ENCODE results near the gene NOC4L. TPM values are rescaled to one million over a fixed set of nuclear protein-coding genes. Genes with fewer than 3 reads are reported as not detected.

Gene NOC4L
- total and polyA plus RNA-seq, 2 donors (not counting 3 experiments of a cell fraction or from before 2014, with no cell fraction given) = 19.4 to 29.4 TPM

DNA sequence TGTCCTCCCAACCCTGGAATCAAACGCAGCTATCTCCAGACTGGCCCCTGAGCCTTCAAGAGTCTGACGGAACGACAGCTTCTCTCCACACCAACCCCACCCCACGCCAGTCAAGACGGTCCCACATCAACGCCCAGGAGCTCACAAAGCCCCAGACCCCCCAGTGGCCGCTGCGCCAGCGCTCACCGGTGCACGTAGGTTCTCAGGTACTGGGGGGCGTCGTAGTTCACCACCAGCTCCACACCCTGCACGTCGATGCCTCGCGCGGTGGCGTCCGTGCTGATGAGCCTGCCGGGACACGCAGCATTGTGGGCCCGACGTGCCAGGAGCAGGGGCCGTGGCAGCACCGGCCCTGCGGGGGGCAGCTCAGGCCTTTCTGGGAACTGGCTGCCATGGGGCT lies 4.3 kb upstream of the NOC4L start:
- DNase-seq (ENCODE audit: low read depth, low spot score) (no peak), FAIRE-seq (no peak)
- H3K9ac ChIP-seq (replicated peaks; ENCODE audit: extremely low read depth, insufficient read depth, low read length) = no peak overlapping the region
- no peak overlapping the region for H3K4me3 ChIP-seq (replicated peaks in 1 of 3; ENCODE audit: insufficient read depth in 1 of 3, low read depth in 1 of 3, low read length in 3 of 3)
- no peak overlapping the region for H3K27ac ChIP-seq (ENCODE audit: insufficient read depth, low read depth, low read length)
- H3K36me3 ChIP-seq (ENCODE audit: control insufficient read depth in 2 of 2, extremely low read depth in 1 of 2, insufficient read depth in 2 of 2, low read length in 2 of 2) = peaks cover 8 to 32% of the 10 kb centered on the region in 2 experiments
- dilution Hi-C loops (cut with MboI; ENCODE audit: extremely low pct_ligation_motif_present, low sequenced_read_pairs) (no loop called here), intact Hi-C loops (cut with micrococcal nuclease) (no loop called here)
- H2AFZ ChIP-seq (ENCODE audit: low read depth, low read length) = no peak overlapping the region
- no peaks in the 10 kb centered on the region for H4K20me1 ChIP-seq (replicated peaks; ENCODE audit: control insufficient read depth, extremely low read depth, insufficient read depth, low read length)
- peaks cover 9% of the 10 kb centered on the region for H3K4me1 ChIP-seq (ENCODE audit: control insufficient read depth, extremely low read depth, insufficient read depth, low read length)
- ChIA-PET CTCF (interaction anchor here (1.7 kb wide), 1 partner anchor 14 kb away, joined by 4 read pairs; no protein-coding TSS in a partner anchor), POLR2A (no interaction called here)
- H3K9me1 ChIP-seq (replicated peaks; ENCODE audit: control insufficient read depth, extremely low read depth, insufficient read depth, low read length) = no peaks in the 10 kb centered on the region
- H3K4me2 ChIP-seq (ENCODE audit: insufficient read depth, low read length) = no peak overlapping the region
- TF ChIP-seq EZH2 (IDR thresholded peaks at IDR 0.05; ENCODE audit: borderline replicate concordance, low read depth, low read length, severe bottlenecking) (no peak), POLR2AphosphoS5 (IDR thresholded peaks at IDR 0.05; ENCODE audit: insufficient read depth, low read depth, low read length) (no peak), JUN (IDR thresholded peaks at IDR 0.05; ENCODE audit: borderline replicate concordance, insufficient read depth, insufficient read length, low read depth) (no peak), CTCF (IDR thresholded peaks at IDR 0.05; ENCODE audit: extremely low read depth in 1 of 2, insufficient read depth in 1 of 2, low read depth in 1 of 2, low read length in 2 of 2) (no peak), MYC (IDR thresholded peaks at IDR 0.05; ENCODE audit: low read depth, low read length) (no peak), POLR2A (IDR thresholded peaks at IDR 0.05; ENCODE audit: low read depth, low read length) (no peak), FOS (IDR thresholded peaks at IDR 0.05; ENCODE audit: borderline replicate concordance, insufficient read depth, low read length) (no peak), GATA2 (IDR thresholded peaks at IDR 0.05; ENCODE audit: insufficient read depth, insufficient read length, low read depth, low read length) (no peak)
- TF ChIP-seq, protein P1, sequence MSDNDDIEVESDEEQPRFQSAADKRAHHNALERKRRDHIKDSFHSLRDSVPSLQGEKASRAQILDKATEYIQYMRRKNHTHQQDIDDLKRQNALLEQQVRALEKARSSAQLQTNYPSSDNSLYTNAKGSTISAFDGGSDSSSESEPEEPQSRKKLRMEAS (IDR thresholded peaks at IDR 0.05; ENCODE audit: insufficient read depth, insufficient read length) = no peak
- BruUV-seq (replicated peaks) = no TSS peak
- no peaks in the 10 kb centered on the region for H3K27me3 ChIP-seq (ENCODE audit: control insufficient read depth in 2 of 2, insufficient read depth in 2 of 2, low read length in 2 of 2)
- no peaks in the 10 kb centered on the region for H3K9me3 ChIP-seq (replicated peaks; ENCODE audit: control insufficient read depth, insufficient read depth, low read length)
- peaks cover 22% of the 10 kb centered on the region for H3K79me2 ChIP-seq (ENCODE audit: control insufficient read depth, insufficient read depth, low read length)
